SK-N-SH treated with all-trans-retinoic acid at 6 μM for 48 hours (cell line): ENCODE results near the gene PCBP3.

ENCODE experiments used
- ARNTL ChIP-seq: fragments of 450-650 bp; formaldehyde crosslinking; IDR thresholded peaks from 2 replicates; pipeline ENCODE4 v1.5.0; 2020; ENCODE audit warnings: low read depth, mild to moderate bottlenecking, moderate library complexity, borderline replicate concordance
- TCF4 ChIP-seq: fragments of 250-450 bp; sonication (Bioruptor Pico); IDR thresholded peaks from 2 replicates; pipeline ENCODE4 v1.8.0; 2021; ENCODE audit warnings: mild to moderate bottlenecking, moderate library complexity, borderline replicate concordance

GRCh38 chr21:45951676-45952075 lies 308.2 kb downstream of the PCBP3 start:
- TF ChIP-seq TCF4, result no peak
- TF ChIP-seq ARNTL (CRISPR knock-in tag), result no peak
